HG03520 (cell line): ENCODE results near the gene SSBP4.

Source experiments
- ATAC-seq: cut with Tn5 transposase; IDR thresholded peaks from one replicate; pipeline ENCODE4 v1.9.1; 2021; ENCODE audit warnings: mild to moderate bottlenecking, moderate library complexity; ENCODE audit not compliant: unreplicated experiment

Gene SSBP4

DNA sequence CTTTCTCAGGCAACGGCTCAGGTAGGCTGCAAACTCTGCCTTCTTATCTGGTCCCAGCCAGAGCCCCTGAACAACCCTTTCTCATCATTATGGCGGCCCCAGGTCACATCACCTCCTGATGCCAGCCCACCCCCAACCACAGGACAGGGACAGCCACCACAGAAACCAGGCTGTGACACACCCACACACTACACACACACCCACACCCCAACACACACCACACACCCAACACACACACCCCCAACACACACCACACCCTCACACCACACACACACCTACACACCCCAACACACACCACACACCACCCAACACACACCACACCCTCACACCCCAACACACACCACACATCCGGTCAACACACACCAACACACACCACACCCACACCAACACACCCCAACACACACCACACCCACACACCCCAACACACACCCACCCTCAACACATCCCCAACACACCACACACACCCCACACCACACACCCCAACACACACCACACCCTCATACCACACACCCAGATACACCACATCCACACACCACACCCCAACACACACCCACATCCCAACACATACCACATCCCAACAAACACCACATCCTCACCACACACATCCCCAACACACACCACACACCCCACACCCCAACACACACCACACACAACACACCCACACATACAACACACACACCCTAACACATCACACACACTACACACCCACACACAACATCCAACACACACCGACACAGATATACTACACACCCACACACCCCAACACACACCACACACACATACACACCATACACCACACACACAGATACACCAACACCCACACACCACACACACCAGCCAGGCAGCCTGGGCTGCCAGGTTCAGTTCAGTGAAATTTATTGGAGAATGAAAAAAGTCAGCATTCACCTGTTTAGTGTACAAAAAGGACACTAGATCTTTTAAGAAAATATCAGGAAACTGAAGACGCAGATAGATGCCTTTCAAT, 22.9 kb downstream of the SSBP4 start:
- ATAC-seq, result no peak

DNA sequence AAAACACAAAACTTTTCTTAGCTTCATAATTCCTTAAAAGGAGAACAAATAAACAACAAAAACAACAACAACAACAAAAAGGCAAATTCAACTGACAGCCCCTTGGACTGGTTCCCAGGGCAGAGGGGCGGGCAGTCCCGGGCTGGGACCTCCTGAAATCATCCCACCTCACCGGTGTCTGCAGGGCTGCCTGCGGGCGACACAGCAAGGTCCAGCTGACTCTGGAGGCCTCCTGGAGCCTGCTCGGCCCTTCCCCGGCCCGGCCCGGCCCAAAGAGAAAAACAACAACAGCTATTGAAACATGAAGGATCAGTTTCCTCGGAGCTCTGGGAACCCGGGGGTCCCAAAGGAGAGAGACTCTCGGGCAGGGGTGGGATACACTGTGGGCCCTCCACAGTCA, 23.7 kb downstream of the SSBP4 start:
- no peak for ATAC-seq

DNA sequence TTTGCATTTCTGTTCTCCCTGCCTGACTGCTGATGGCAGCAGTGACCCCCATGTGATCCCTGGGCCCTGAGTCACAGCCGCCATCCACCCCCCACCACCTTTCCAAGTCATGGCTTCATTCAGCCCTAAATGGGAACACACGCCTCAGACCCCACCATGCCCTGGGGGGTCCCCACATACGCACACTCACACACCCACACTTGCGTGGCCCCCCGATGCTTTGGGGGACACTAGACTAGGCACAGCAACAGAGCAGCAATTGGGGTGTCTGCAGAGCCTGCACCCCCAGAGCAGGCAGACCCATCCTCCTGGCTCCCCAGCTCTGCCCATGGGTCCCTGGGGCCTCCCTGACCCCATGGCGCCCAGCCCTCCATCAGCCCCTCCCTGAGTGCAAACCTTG, 24.2 kb downstream of the SSBP4 start:
- ATAC-seq, result no peak

DNA sequence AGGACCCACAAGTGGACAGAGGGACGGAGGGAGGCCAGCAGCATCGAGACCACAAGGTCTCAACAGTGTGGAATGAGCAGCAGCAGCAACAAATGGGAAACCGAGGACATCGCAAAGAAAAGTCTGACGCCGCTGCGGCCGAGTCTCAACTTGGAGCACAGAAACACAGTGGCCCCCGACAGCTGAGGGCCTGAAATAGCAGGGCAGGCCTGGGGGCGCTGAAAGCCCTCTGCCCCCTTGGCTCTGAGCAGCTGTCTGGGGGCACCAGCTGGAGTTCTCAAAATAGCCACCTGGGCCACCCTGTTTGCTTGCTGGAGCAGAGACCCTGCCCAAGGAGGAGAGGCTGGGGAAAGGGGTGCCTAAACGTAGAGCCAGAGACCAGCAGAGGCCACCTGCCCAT, 24.6 kb downstream of the SSBP4 start:
- ATAC-seq, result no peak

DNA sequence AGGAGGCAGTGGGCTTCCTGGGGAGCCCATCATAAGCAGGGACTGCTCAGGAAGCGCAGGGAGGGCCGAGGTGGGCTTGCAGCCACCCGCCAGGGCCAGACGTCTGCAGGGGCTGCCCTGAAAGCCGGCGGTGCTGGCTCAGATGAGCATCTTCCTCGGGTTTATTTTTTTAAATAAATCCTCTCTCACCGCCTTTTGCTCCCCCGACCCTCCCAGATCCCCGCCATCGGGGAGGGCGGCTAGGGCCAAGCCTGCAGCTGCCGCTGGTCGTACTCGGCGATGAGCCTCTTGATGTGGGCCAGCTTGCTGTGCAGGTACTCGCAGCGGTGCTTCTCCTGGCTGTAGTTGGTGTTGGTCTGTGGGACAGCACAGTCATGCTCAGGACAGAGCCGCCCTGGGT, 25.3 kb downstream of the SSBP4 start:
- ATAC-seq, result no peak

DNA sequence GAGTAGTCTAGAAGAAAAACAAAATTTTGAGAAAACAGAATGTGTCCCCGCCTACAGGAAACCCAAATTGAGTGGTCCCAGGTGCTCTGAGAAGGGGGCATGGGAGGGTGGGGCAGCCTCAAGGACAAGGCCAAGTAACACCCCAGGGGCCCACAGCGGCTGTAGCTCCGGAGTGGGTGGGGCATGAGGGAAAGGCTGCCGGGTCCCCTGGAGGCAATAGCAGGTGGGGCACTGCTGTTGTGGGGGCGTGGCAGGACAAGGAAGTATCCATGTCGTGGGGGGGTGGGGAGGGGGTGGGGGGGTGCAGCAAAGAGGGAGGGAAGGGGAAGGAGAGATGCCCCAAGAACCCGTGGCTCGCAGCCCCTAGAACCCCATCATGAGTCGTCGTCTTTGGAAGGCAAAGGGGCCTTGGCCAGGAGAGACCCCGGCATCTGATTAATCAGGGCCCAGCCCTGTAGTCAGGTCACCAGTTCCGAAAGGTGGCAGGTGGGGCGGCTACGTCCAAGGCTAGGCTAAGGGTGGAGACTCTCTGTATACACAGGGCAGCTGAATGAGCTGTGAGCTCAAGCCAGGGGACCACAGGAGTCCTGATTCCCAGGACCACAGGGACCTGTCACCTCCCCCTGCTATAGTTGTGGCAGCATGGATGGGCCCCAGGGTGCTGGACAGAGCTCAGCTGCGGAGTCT, 26.2 kb downstream of the SSBP4 start:
- ATAC-seq, result no peak

DNA sequence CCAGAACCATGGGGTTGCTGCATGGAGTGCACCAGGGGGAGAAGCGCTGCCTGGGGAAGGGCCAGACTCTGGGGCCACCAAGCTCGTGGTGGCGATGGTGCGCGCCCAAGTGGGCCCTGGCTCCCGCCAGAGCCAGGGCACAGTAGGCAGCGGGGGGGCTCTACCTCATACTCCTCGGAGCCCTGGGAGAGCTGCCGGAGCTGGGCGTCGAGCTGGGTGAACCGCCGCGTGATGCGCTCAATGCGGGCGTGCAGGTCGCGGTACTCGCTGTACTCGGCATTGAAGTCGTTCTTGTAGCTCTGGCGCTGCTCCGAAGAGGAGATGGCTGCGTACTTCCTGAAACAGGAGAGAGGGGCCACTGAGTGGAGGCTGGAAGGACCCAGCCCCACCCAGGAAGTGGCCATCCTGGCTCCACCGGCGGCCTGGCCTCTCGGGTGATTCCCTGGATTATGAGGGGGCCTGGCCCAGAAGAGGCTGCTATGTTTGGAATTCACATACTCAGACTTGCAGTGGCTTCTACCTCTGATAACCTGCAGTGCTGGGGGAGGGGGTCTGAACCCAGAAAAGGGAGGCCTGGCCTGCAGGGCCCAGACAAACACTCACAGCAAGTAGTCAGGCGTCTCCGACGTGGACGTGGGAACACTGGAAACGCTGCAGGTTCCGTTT, 27.1 kb downstream of the SSBP4 start:
- ATAC-seq, result no peak

DNA sequence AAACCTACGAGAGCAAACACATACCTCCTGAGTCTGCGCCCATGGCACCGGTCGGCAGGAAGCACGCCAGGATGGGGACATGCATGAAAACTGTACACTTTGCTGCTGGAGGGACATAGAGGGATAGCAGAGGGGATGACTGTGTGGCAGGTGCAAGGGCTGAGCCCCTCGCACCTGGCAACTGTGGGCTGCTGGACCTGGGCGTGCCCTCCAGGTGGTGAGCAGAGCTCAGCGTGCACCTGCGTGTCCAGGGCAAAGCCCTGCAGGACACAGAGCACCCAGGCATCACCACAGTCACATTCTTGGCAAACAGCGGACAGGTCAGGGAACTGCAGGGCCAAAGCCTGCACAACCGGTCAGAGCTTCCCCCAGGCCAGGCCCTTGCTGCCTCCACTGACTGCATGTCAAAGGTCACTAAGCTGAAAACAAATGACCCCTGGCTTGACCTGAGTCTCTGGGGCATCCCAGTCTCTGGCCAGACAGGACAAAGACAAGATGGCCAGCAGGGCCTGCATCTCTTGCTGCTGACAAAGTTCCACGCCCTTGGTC, 27.7 kb downstream of the SSBP4 start:
- ATAC-seq, result no peak

DNA sequence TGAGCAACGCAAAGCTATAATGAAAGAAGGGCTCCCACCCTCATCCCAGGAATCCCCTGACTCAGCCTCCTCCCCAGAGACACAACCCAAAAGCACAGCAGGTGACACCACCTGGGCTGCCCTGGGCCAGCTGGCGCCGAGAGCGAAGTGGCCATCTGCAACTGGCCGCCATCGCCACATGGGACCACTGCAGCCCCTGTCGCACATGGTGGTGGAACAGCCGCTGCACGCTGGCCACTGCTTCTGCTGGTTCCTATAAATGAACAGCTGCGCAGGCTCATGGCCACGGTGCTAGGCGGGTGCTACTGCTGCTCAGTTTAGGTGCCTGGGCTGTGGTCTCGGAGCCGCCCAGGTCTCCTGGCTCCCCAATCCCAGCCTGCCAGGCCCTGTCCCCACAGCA, 30.4 kb downstream of the SSBP4 start:
- no peak for ATAC-seq

DNA sequence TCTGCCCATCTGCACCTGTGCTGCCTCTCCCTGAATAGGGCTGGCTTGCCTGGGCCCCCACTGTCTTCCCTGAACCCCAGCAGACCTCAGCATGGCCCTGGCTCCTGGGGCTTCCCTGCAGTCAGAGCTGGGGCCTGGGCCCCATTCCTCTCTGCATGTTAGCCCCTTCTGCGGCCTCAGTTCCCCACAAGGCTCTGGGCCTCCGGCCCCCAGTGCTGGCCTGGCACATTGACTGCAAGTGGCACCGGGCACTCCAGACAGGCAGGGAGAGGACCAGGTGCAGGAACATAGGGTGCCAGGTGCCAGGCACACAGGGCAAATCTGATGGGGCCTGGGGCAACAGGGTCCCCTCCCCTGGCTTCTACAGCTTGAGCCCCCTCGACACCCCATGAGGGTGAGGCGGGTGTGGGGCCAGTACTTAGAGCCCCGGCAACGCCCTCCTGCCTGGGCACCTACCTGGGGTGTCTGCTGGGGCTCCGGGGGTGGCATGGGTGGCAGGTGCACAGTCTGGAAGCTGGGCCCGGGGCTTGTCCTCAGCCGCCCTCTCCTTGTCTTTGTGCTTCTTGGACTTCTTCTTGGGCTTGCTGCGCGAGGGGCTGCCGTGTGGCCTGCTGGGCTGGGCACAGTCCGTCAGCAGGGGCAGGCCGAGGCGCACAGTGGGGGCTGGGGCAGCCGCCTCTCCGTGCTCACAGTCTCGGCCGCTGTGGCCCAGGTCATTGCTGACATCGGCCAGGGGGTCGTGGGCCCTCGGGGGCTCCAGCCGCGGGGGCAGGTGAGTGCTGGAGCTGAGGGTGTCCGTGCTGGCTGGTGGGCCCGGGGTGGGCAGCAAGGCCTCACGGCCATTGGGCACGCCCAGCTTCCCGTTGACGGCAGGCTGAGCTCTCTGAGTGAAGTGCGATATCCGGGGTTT, 31.1 kb downstream of the SSBP4 start:
- no peak for ATAC-seq

DNA sequence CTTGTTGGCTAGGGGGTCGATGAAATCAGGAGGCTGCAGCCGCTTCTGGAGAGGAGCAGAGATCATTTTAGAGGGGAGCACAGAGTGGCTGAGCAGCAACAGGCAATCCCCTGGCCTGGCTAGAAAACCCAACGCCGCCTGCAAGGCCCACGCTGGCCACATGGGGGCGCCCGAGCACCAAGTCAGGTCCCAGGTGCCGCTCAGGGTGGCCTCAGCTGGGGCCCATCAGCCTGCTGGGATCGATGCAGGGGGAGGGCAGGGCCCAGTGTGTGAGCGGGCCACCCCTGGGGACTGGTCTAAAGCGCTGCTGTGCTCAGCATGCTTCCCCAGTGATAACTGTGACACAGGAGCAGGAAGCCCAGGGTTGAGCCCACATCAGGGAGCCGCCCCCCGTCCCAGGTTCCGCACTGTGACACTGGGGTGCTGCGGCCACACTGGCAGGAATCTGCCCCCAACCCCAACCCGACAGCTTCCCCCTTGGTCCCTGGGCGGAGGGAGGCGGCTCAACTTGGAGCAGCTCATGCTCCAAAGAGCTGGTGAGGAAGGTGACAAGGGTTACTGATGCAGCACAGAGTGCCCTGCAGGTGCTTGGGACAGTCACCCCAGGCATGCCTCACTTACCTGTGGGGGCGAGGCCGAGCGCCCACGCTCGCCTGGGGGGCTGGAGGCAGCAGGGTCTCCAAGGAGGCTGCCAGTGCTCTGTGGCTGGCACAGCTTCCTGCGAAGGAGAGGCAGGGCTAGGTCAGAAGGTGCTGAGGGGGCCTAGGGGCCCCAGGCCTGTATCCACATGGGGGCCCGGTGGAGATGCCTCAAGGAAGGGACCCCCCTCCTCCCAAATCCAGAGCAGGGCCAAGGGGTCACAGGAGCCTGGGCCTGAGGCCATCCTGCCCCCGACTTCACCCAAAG, 32.0 kb downstream of the SSBP4 start:
- ATAC-seq, result no peak

DNA sequence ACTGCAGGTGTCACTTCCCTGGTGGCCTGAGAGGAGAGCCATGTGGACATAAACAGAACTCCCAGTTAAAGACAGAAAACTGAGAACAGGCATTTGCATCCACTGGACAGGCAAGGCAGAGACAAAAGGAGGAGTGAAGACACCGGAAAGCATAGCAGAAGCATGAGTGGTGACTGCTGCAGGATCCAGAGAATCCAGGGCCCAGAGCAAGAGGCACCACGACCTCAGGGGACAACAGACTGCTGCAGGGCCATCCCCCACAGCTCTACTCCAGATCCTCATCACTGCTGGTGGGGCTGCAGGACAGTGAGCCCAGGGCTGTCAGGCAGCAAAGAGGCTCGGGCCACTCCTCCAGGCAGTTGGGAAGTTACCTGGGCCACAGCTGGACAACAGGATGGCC, 33.2 kb downstream of the SSBP4 start:
- ATAC-seq, result no peak

DNA sequence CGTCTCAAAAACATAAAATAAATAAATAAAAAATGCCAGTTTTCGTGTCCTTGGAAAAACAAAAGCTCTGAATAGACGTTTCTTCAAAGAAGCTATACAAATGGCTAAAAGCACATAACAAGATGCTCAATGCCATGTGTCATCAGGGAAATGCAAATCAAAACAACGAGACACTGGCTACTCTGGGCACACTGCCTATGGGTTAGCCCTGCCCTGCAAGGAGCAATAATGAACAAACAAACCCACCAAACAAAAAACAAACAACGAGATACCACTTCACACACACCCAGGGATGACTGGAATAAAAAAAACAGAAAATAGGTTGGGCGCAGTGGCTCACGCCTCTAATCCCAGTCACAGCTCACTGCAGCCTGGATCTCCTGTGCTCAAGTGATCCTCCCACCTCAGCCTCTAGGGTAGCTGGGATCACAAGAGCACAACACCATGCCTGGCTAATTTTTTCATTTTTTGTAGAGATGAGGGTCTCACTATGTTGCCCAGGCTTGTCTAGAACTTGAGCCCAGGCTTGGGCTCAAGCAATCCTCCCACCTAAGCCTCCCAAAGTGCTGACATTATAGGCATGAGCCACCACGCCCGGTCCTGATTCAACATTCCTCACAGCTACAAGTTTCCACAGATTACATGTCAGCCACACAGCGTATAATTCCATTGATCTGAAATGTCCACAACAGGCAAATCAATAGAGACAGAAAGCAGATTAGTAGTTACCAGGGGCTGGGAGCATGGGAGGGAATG, 34.2 kb downstream of the SSBP4 start:
- no peak for ATAC-seq

DNA sequence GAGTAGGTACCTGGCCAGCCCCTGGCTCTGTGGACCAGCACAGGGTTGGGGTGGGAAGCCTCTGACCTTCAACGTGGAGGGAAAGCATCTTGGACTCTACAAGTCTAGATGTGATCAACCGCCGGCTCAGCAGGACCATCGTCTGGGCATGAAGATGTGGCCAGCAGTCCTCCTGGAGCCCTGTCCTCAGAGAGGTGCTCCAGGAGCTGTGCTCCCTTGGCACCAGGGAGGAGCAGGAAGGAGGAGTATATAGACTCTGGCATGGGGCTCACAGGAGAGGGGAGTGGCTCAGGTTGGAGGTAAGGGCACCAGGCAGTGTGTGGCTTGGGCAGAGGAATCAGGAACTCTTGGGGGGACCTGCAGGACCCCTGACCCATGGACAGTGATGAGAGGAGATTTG, 37.1 kb downstream of the SSBP4 start:
- no peak for ATAC-seq

DNA sequence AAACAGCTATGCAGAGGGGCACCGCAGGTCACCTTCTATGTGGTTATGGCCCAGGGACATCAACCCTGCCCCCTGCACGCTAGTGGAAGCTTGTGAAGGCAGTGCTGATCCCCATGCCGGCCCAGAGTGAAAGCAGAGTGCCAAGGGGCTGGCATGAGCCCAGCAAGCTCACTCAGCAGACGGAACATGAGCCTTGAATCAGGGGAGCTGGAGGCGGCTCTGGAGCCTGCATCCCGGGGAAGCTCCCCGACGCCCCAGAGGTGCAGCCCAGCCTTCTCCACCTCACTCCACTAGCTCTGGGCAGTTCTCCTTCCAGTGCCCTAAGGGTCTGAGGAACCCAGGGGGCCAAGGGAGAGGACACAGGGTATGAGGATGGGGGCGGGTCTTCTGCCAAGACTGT, 37.8 kb downstream of the SSBP4 start:
- ATAC-seq, result no peak

DNA sequence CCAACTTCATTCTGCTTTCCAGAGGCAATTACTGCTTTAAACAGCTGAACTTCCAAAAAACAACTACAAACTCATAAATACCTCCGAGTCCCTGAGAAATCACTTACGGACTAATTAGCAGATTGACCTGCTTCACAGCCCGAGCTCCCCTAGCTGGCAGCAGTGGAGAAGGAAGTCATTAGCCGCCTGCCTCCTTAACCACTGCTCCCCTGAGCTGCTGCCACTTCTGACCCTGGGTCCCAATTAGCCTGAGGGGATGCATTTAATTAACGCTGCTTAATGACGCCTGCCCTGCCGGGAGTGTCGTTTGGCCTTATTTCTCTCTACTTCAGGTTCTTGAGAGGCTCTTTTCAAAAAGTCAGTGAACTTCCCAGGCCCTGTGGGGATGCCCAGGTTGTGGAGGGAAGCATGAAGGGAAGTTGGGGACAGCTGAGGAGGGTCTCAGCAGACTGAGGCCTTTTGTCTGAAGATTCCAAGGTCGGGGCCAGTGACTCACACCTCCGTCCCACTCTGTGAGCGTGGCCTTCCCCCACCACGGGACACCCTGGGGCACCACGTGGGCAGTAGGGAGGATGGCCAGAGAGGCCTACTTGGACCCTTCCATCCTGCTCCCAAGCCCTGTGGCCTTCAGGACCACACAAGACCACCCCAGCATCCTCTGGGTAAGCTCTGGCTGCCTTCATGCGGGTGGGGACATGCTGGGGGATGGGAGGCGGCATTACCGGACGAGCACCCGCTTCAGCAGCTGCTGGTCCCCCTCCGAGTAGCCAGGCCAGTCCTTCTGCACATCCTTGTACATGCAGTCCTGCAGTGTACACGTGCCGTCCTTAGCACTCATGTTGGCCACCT, 38.5 kb downstream of the SSBP4 start:
- no peak for ATAC-seq

DNA sequence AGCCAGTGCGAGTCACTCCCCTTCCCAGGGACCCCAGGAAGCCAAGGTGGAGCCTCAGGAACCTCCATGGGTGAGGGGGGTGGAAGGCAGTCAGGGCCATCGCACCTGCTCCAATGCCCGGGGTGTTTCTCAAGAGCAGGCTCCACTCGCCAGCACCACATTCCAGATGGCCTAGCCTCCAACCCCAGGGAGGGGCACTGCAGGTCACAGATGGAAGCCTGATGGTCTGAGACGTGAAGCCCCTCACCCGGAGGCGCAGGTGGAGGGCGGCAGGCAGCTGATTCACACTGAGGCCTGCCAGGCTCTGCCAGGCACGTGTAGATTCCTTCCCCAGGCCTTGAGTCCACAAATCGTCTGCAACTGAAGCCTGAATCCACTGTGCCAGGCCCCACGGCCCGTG, 41.7 kb downstream of the SSBP4 start:
- ATAC-seq, result no peak

DNA sequence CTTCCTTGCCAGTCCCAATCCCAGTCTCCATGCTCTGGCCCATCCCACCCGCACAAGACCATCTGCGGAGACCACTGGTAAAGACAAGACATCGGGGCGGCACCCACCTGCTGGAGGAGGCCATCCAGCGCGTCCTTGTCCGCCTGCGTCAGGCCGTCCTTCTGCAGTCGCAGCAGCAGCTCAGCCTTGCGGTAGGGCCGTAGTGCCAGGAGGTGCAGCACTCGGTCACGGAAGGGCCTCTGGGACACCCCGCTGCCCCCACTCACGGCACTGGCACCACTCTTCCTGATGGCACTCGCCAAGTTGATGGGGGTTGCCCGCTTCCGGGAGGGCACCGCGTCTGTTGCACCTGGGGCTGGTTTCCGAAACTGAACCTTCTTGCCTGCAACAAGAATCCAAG, 42.3 kb downstream of the SSBP4 start:
- ATAC-seq, result no peak
